Measurements from ENCODE around the gene REX1BD.

REX1BD gene

GRCh38 chr19:18595475-18595874, 6.9 kb downstream of the REX1BD start:
- no peak overlapping the region for H2AFZ ChIP-seq (ENCODE audit: low read depth, low read length, severe bottlenecking)
- peaks cover 2% of the 10 kb centered on the region for H3F3A ChIP-seq (ENCODE audit: insufficient read depth)

GRCh38 chr19:18596752-18597157, 8.2 kb downstream of the REX1BD start:
- no peak overlapping the region for H2AFZ ChIP-seq (ENCODE audit: low read depth, low read length, severe bottlenecking)
- no peak overlapping the region for H3K4me3 ChIP-seq (ENCODE audit: insufficient read depth, low read length, poor library complexity, severe bottlenecking)
- no peaks in the 10 kb centered on the region for H3K79me2 ChIP-seq (ENCODE audit: insufficient read depth, low read length)
- no peak overlapping the region for H3K4me2 ChIP-seq (ENCODE audit: low read depth, low read length, poor library complexity, severe bottlenecking)
- H3K27me3 ChIP-seq (ENCODE audit: low read length), result no peaks in the 10 kb centered on the region
- no peaks in the 10 kb centered on the region for H3F3A ChIP-seq (ENCODE audit: insufficient read depth)
- no peak for TF ChIP-seq CTCF (IDR thresholded peaks at IDR 0.05; ENCODE audit: insufficient read depth, low read length, poor library complexity, severe bottlenecking)
- no peak for TF ChIP-seq EZH2phosphoT487 (conservative IDR thresholded peaks at IDR 0.05; ENCODE audit: low read length)
- no peak overlapping the region for H3K9ac ChIP-seq (ENCODE audit: low read length)
- no peaks in the 10 kb centered on the region for H4K20me1 ChIP-seq (ENCODE audit: low read depth, low read length)
- H3K9me2 ChIP-seq (replicated peaks; ENCODE audit: insufficient read depth, low read length), result no peaks in the 10 kb centered on the region
- no peaks in the 10 kb centered on the region for H3K9me3 ChIP-seq (ENCODE audit: insufficient read depth, low read length)
- no peak overlapping the region for H3K27ac ChIP-seq (ENCODE audit: low read depth, low read length)
- H3K36me3 ChIP-seq (ENCODE audit: low read length), result no peaks in the 10 kb centered on the region

More at GRCh38 chr19:18595475-18595874, 6.9 kb downstream of the REX1BD start:
- TF ChIP-seq CTCF (IDR thresholded peaks at IDR 0.05; ENCODE audit: insufficient read depth, low read length, poor library complexity, severe bottlenecking), result no peak
- no peak for TF ChIP-seq EZH2phosphoT487 (conservative IDR thresholded peaks at IDR 0.05; ENCODE audit: low read length)
- Histone ChIP-seq H3K9me3 (ENCODE audit: insufficient read depth, low read length) (no peaks in the 10 kb centered on the region), H3K4me2 (ENCODE audit: low read depth, low read length, poor library complexity, severe bottlenecking) (no peak overlapping the region), H3K27me3 (ENCODE audit: low read length) (no peaks in the 10 kb centered on the region), H3K79me2 (ENCODE audit: insufficient read depth, low read length) (no peaks in the 10 kb centered on the region), H3K9ac (ENCODE audit: low read length) (no peak overlapping the region), H3K27ac (ENCODE audit: low read depth, low read length) (no peak overlapping the region), H3K9me2 (replicated peaks; ENCODE audit: insufficient read depth, low read length) (no peaks in the 10 kb centered on the region), H4K20me1 (ENCODE audit: low read depth, low read length) (no peaks in the 10 kb centered on the region), H3K4me3 (ENCODE audit: insufficient read depth, low read length, poor library complexity, severe bottlenecking) (no peak overlapping the region), H3K36me3 (ENCODE audit: low read length) (no peaks in the 10 kb centered on the region)

GRCh38 chr19:18597809-18598660, 9.4 kb downstream of the REX1BD start:
- TF ChIP-seq EZH2phosphoT487 (conservative IDR thresholded peaks at IDR 0.05; ENCODE audit: low read length), result no peak
- TF ChIP-seq CTCF (IDR thresholded peaks at IDR 0.05; ENCODE audit: insufficient read depth, low read length, poor library complexity, severe bottlenecking), result no peak
- H3K4me2 ChIP-seq (ENCODE audit: low read depth, low read length, poor library complexity, severe bottlenecking), result no peak overlapping the region

More at GRCh38 chr19:18597809-18598660, 9.4 kb downstream of the REX1BD start:
- Histone ChIP-seq H3K9me3 (ENCODE audit: insufficient read depth, low read length) (no peaks in the 10 kb centered on the region), H3K27ac (ENCODE audit: low read depth, low read length) (no peak overlapping the region), H3K79me2 (ENCODE audit: insufficient read depth, low read length) (no peaks in the 10 kb centered on the region), H3F3A (ENCODE audit: insufficient read depth) (no peaks in the 10 kb centered on the region), H3K27me3 (ENCODE audit: low read length) (no peaks in the 10 kb centered on the region), H4K20me1 (ENCODE audit: low read depth, low read length) (no peaks in the 10 kb centered on the region), H3K9ac (ENCODE audit: low read length) (no peak overlapping the region), H2AFZ (ENCODE audit: low read depth, low read length, severe bottlenecking) (no peak overlapping the region), H3K4me3 (ENCODE audit: insufficient read depth, low read length, poor library complexity, severe bottlenecking) (no peak overlapping the region), H3K9me2 (replicated peaks; ENCODE audit: insufficient read depth, low read length) (no peaks in the 10 kb centered on the region), H3K36me3 (ENCODE audit: low read length) (no peaks in the 10 kb centered on the region)
